GM12878 (cell line): ENCODE results near the gene GBP5. TPM values are rescaled to one million over a fixed set of nuclear protein-coding genes. Genes with fewer than 3 reads are reported as not detected.

ENCODE experiments used
- ATAC-seq: fragments of 200-7000 bp; cut with Tn5 transposase; 3 replicates; pipeline ENCODE4 v1.9.1; 2020; ENCODE audit warnings: mild to moderate bottlenecking, moderate library complexity
- BruUV-seq: library from RNA; stranded (reverse); fragments of 400-500 nt; replicated peaks from 2 replicates; lab custom pipeline; 2021; lab: Mats Ljungman, UMichigan
- CTCF ChIA-PET: fragments of 300-600 bp; sonication (Branson Sonifier 250); formaldehyde crosslinking; extraction: SDS; loops from one replicate; lab custom pipeline; 2021; ENCODE audit warnings: inconsistent platforms; lab: Yijun Ruan, JAX
- POLR2A ChIA-PET: fragments of 350-600 bp; formaldehyde crosslinking; extraction: SDS; loops from one replicate; lab custom pipeline; 2021; ENCODE audit warnings: inconsistent platforms; lab: Charles Lee
- RAD21 ChIA-PET: fragments of 300-600 bp; sonication (Branson Sonifier 250); formaldehyde crosslinking; loops from one replicate; lab custom pipeline; 2023; ENCODE audit warnings: antibody characterized with exemption; ENCODE audit not compliant: unreplicated experiment; lab: Charles Lee
- SMC1A ChIA-PET: fragments of 300-600 bp; sonication (Branson Sonifier 250); formaldehyde crosslinking; loops from one replicate; lab custom pipeline; 2023; ENCODE audit not compliant: unreplicated experiment, uncharacterized antibody; lab: Charles Lee
- DNase-seq: peaks from one replicate; pipeline ENCODE4 v3.0.0-alpha.2; 2011; ENCODE audit warnings: low read depth, low spot score
- FAIRE-seq: peaks from 3 replicates; lab custom pipeline; 2011; peaks lifted over from hg19 to GRCh38; lab: Jason Lieb, UNC
- H2AFZ ChIP-seq: 2 replicates; pipeline ENCODE4 v1.6.0; 2011; ENCODE audit warnings: low read depth, low read length, control low read depth; ENCODE audit not compliant: control insufficient read depth
- H3K27ac ChIP-seq: 2 replicates; pipeline ENCODE4 v1.5.1; 2011; ENCODE audit warnings: control low read depth; ENCODE audit not compliant: control insufficient read depth, insufficient read depth
- H3K27me3 ChIP-seq, 2 experiments: replicated peaks in 1 of 2; 2 replicates each; pipeline versions ENCODE4 v1.6.0 to v1.6.1; 2011; ENCODE audit warnings: low read length in 1 of 2; ENCODE audit not compliant: control insufficient read depth in 2 of 2, insufficient read depth in 2 of 2
- H3K36me3 ChIP-seq, 2 experiments: 2 replicates each; pipeline ENCODE4 v1.5.1; 2011; ENCODE audit warnings: low read length in 1 of 2; ENCODE audit not compliant: control insufficient read depth in 2 of 2, insufficient read depth in 2 of 2
- H3K4me1 ChIP-seq: 2 replicates; pipeline ENCODE4 v1.6.1; 2011; ENCODE audit warnings: mild to moderate bottlenecking, low read length, moderate library complexity, mixed read lengths; ENCODE audit not compliant: control insufficient read depth, insufficient read depth
- H3K4me2 ChIP-seq: 2 replicates; pipeline ENCODE4 v1.6.0; 2011; ENCODE audit warnings: control low read depth; ENCODE audit not compliant: control insufficient read depth, insufficient read depth
- H3K4me3 ChIP-seq: fragments of 200-600 bp; sonication (generic); 2 replicates; pipeline ENCODE4 v1.5.1; 2016
- H3K79me2 ChIP-seq: 2 replicates; pipeline ENCODE4 v1.6.0; 2011; ENCODE audit warnings: low read length; ENCODE audit not compliant: control insufficient read depth, insufficient read depth
- H3K9ac ChIP-seq: 2 replicates; pipeline ENCODE4 v1.8.0; 2011; ENCODE audit warnings: low read length, control low read depth, mixed read lengths; ENCODE audit not compliant: control insufficient read depth, insufficient read depth
- H3K9me3 ChIP-seq: replicated peaks from 3 replicates; pipeline ENCODE4 v1.5.1; 2011; ENCODE audit warnings: mild to moderate bottlenecking, low read length; ENCODE audit not compliant: control insufficient read depth, insufficient read depth
- H4K20me1 ChIP-seq: 2 replicates; pipeline ENCODE4 v1.6.0; 2011; ENCODE audit not compliant: control insufficient read depth, insufficient read depth
- BACH1 ChIP-seq: fragments of 450-650 bp; IDR thresholded peaks from 2 replicates; pipeline ENCODE4 v1.6.1; 2017; ENCODE audit warnings: mild to moderate bottlenecking, borderline replicate concordance
- MTA3 ChIP-seq: IDR thresholded peaks from 2 replicates; pipeline ENCODE4 v1.6.1; 2012; ENCODE audit warnings: low read length, inconsistent platforms, borderline replicate concordance
- NBN ChIP-seq: fragments of 450-650 bp; IDR thresholded peaks from 2 replicates; pipeline ENCODE4 v1.6.1; 2016
- RB1 ChIP-seq: fragments of 450-650 bp; formaldehyde crosslinking; IDR thresholded peaks from 2 replicates; pipeline ENCODE4 v1.6.1; 2017; ENCODE audit warnings: mild to moderate bottlenecking, borderline replicate concordance
- SUZ12 ChIP-seq: fragments of 200-600 bp; sonication (generic); IDR thresholded peaks from one replicate; pipeline ENCODE4 v1.6.1; 2018; ENCODE audit warnings: antibody characterized with exemption, mild to moderate bottlenecking; ENCODE audit not compliant: unreplicated experiment
- TAF1 ChIP-seq: IDR thresholded peaks from 2 replicates; pipeline ENCODE4 v1.6.1; 2011; ENCODE audit warnings: mild to moderate bottlenecking, low read depth, low read length, borderline replicate concordance
- TCF12 ChIP-seq: IDR thresholded peaks from 2 replicates; pipeline ENCODE4 v1.6.1; 2011; ENCODE audit warnings: low read depth, mild to moderate bottlenecking, low read length
- WGBS: methylation state at CpG from one replicate; pipeline ENCODE4 v1.1.6; 2016; ENCODE audit warnings: low lambda C conversion rate; ENCODE audit not compliant: insufficient replicate concordance, insufficient coverage; ENCODE audit errors: missing lambda C conversion rate; 5-methylcytosine and 5-hydroxymethylcytosine counted together
- in situ Hi-C: fragments of 300-500 bp; cut with MboI; formaldehyde crosslinking; loops from 9 replicates; pipeline ENCODE4 v1.14.3; 2018; ENCODE audit warnings: mixed read lengths
- intact Hi-C: fragments of 100-400 bp; cut with micrococcal nuclease; formaldehyde crosslinking; loops from one replicate; pipeline ENCODE4 v1.14.2; 2022; ENCODE audit not compliant: unreplicated experiment
- polyA plus RNA-seq, 11 experiments: library from polyadenylated mRNA; depleted of rRNA in 4 of 11; unstranded in 6 of 11; stranded (reverse) in 5 of 11; fragments of >200 nt; fragmentation: Nextera tagmentation in 4 of 11; fragmentation: Illumina TruSeq in 1 of 11; extraction: Ambion mirVana in 4 of 11; extraction: Trizol in 1 of 11; gene quantifications; 1 replicate in 1 of 11; 2 replicates in 10 of 11; pipeline versions ENCODE4 v1.2.1 to v1.2.3, GENCODE V29; 2011 to 2016; ENCODE audit warnings: inconsistent platforms in 2 of 11, missing spikeins in 2 of 11, low read depth in 1 of 11
- total RNA-seq, 4 experiments: library from RNA; depleted of rRNA in 3 of 4; stranded (reverse); fragments of >200 nt in 3 of 4; fragmentation: Illumina TruSeq in 1 of 4; extraction: Trizol in 1 of 4; gene quantifications; 2 replicates each; pipeline versions ENCODE4 v1.2.1 to v1.2.3, GENCODE V29; 2013 to 2021
- TF ChIP-seq, protein P1 (sequence below): fragments of 450-650 bp; IDR thresholded peaks from 2 replicates; pipeline ENCODE4 v1.6.1; 2014; ENCODE audit warnings: mild to moderate bottlenecking
- TF ChIP-seq, protein P2 (sequence below): IDR thresholded peaks from 2 replicates; pipeline ENCODE4 v1.6.1; 2011; ENCODE audit warnings: mild to moderate bottlenecking, low read depth, low read length, moderate library complexity; ENCODE audit not compliant: insufficient replicate concordance
- TF ChIP-seq, protein P3 (sequence below): fragments of 450-650 bp; IDR thresholded peaks from 2 replicates; pipeline ENCODE4 v1.6.1; 2017; ENCODE audit warnings: antibody characterized with exemption, mild to moderate bottlenecking, moderate library complexity
- TF ChIP-seq, protein P4 (sequence below): fragments of 450-650 bp; IDR thresholded peaks from 2 replicates; pipeline ENCODE4 v1.6.1; 2018; ENCODE audit warnings: mild to moderate bottlenecking, low read depth, moderate library complexity; ENCODE audit not compliant: partially characterized antibody

The GBP5 gene
- total and polyA plus RNA-seq, 10 of the 15 experiments (the other 5 are each of a cell fraction or from before 2014, with no cell fraction given) = 0.17 to 1.0 (median 0.42) TPM

DNA sequence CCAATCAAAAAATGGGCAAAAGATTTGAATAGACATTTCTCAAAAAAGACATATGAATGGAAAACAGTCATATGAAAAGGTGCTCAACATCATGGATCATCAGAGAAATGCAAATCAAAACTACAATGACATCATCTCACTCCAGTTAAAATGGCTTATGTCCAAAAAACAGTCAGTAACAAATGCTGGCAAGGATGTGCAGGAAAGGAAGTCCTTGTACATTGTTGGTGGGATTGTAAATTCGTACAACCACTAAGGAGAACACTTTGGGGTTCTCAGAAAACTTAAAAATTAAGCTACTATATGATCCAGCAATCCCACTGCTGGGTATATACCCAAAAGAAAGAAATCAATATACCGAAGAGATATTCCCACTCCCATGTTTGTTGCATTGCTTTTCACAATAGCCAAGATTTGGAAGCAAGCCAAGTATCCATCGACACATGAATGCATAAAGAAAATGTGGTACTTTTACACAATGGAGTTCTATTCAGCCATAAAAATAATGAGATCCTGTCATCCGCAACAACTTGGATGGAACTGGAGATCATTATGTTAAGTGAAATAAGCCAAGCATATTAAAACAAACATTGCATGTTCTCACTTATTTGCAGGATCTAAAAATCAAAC lies 17.9 kb downstream of the GBP5 start:
- Histone ChIP-seq H3K4me3 (no peak overlapping the region), H2AFZ (no peak overlapping the region), H3K27ac (no peak overlapping the region), H3K9ac (no peak overlapping the region), H3K4me2 (no peak overlapping the region), H3K9me3 (peaks cover 3% of the 10 kb centered on the region; the same call in 2 of the 3 replicates), H3K27me3 (no peaks in the 10 kb centered on the region), H4K20me1 (no peaks in the 10 kb centered on the region), H3K36me3 (no peaks in the 10 kb centered on the region), H3K79me2 (no peaks in the 10 kb centered on the region), H3K4me1 (no peaks in the 10 kb centered on the region)
- ChIA-PET SMC1A (no interaction called here), CTCF (no interaction called here), RAD21 (no interaction called here), POLR2A (no interaction called here)
- FAIRE-seq (no peak), DNase-seq (no peak), ATAC-seq (no peak)
- BruUV-seq = no TSS peak
- WGBS = 69% methylated on average over 4 of the region's 4 CpGs
- intact Hi-C loops = no loop called here
- in situ Hi-C loops = no loop called here
- TF ChIP-seq TCF12 (no peak), MTA3 (no peak), RB1 (no peak), SUZ12 (no peak), TAF1 (no peak), NBN (no peak), BACH1 (no peak)
- TF ChIP-seq, protein P1, sequence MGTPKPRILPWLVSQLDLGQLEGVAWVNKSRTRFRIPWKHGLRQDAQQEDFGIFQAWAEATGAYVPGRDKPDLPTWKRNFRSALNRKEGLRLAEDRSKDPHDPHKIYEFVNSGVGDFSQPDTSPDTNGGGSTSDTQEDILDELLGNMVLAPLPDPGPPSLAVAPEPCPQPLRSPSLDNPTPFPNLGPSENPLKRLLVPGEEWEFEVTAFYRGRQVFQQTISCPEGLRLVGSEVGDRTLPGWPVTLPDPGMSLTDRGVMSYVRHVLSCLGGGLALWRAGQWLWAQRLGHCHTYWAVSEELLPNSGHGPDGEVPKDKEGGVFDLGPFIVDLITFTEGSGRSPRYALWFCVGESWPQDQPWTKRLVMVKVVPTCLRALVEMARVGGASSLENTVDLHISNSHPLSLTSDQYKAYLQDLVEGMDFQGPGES = no peak
- TF ChIP-seq, protein P2, sequence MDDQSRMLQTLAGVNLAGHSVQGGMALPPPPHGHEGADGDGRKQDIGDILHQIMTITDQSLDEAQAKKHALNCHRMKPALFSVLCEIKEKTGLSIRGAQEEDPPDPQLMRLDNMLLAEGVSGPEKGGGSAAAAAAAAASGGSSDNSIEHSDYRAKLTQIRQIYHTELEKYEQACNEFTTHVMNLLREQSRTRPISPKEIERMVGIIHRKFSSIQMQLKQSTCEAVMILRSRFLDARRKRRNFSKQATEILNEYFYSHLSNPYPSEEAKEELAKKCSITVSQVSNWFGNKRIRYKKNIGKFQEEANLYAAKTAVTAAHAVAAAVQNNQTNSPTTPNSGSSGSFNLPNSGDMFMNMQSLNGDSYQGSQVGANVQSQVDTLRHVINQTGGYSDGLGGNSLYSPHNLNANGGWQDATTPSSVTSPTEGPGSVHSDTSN = no peak
- TF ChIP-seq, protein P3, sequence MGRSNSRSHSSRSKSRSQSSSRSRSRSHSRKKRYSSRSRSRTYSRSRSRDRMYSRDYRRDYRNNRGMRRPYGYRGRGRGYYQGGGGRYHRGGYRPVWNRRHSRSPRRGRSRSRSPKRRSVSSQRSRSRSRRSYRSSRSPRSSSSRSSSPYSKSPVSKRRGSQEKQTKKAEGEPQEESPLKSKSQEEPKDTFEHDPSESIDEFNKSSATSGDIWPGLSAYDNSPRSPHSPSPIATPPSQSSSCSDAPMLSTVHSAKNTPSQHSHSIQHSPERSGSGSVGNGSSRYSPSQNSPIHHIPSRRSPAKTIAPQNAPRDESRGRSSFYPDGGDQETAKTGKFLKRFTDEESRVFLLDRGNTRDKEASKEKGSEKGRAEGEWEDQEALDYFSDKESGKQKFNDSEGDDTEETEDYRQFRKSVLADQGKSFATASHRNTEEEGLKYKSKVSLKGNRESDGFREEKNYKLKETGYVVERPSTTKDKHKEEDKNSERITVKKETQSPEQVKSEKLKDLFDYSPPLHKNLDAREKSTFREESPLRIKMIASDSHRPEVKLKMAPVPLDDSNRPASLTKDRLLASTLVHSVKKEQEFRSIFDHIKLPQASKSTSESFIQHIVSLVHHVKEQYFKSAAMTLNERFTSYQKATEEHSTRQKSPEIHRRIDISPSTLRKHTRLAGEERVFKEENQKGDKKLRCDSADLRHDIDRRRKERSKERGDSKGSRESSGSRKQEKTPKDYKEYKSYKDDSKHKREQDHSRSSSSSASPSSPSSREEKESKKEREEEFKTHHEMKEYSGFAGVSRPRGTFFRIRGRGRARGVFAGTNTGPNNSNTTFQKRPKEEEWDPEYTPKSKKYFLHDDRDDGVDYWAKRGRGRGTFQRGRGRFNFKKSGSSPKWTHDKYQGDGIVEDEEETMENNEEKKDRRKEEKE = no peak
- TF ChIP-seq, protein P4, sequence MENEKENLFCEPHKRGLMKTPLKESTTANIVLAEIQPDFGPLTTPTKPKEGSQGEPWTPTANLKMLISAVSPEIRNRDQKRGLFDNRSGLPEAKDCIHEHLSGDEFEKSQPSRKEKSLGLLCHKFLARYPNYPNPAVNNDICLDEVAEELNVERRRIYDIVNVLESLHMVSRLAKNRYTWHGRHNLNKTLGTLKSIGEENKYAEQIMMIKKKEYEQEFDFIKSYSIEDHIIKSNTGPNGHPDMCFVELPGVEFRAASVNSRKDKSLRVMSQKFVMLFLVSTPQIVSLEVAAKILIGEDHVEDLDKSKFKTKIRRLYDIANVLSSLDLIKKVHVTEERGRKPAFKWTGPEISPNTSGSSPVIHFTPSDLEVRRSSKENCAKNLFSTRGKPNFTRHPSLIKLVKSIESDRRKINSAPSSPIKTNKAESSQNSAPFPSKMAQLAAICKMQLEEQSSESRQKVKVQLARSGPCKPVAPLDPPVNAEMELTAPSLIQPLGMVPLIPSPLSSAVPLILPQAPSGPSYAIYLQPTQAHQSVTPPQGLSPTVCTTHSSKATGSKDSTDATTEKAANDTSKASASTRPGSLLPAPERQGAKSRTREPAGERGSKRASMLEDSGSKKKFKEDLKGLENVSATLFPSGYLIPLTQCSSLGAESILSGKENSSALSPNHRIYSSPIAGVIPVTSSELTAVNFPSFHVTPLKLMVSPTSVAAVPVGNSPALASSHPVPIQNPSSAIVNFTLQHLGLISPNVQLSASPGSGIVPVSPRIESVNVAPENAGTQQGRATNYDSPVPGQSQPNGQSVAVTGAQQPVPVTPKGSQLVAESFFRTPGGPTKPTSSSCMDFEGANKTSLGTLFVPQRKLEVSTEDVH = no peak
